HG02642 (cell line): ENCODE results near the gene CTSL.
"Not testable (repeated sequence)": the region's sequence is repeated elsewhere in the genome, so short reads cannot be mapped to it uniquely, and the experiment has no call there.

Experiments
- ATAC-seq: cut with Tn5 transposase; IDR thresholded peaks from one replicate; pipeline ENCODE4 v1.9.1; 2021; ENCODE audit warnings: mild to moderate bottlenecking; ENCODE audit not compliant: unreplicated experiment, poor library complexity

CTSL gene

DNA sequence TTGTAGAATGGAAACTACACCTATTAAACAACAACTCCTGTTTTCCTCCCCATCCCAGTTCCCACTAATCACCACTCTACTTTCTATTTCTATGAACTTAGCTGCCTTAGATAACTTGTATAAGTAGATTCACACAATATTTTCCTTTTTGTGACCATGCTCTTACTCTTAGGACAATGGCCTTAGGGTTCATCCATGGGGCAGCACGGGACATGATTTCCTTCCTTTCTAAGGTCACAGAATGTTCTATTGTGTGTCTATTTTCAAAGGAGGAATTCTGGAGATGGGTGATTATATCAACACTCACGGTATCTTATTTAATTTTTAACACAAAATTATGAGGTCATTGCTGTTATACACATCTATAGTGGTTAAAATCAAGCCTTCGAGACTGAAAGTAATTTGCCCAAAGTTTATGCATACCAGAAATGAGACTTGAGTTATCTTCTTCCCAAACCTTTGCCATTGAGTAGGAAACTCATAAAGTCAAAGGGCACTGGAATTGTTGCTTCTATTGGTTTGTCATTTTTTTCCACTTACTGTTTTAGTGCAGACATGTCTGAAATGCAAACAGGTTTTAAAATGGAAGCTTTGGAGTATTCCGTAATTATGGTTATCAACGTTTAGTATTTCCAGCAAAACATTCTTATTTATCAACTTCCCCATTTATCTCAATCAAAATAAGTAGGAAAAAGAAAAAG lies 23.6 kb downstream of the CTSL start:
- ATAC-seq: no peak

DNA sequence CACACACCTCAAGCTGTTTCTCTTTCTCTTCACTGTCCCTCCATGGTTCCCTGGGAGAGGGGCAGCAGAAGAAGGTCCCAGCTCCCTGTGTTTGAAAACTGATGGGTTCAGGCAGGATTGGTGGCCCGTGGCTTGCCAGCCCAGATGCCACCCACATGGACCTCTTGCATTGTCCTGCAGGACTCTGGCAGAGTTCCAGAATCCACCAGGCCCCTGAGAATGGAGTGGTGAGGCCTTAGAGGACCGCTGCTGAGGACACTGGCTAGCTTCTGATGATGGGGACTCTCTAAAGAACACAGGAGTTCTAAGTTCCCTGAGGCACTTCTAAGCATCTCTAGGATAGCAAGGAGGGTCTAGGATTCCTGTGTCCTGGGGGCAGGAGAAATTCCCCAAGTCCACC lies 24.8 kb downstream of the CTSL start:
- ATAC-seq: no peak

GRCh38 chr9:87751423-87751822 lies 25.5 kb downstream of the CTSL start:
- no peak for ATAC-seq

DNA sequence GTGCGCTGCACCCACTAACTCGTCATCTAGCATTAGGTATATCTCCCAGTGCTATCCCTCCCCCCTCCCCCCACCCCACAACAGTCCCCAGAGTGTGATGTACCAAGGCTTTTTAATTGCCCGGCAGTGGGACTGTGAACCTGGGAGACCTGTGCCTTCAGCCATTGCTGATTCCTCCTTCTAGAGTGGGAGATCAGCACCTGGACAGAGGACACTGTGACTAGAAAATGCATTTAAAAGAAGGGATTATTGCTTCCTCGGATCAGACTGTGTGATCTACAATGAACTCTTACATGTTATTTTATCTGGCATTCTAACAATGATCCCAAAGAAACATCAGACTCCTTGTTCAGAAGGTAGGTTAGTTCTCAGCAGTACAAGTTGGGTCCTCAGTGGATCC lies 25.9 kb downstream of the CTSL start:
- no peak for ATAC-seq

GRCh38 chr9:87753313-87753712 lies 27.4 kb downstream of the CTSL start:
- ATAC-seq: no peak

GRCh38 chr9:87758330-87758729 lies 32.4 kb downstream of the CTSL start:
- not testable (repeated sequence) for ATAC-seq

DNA sequence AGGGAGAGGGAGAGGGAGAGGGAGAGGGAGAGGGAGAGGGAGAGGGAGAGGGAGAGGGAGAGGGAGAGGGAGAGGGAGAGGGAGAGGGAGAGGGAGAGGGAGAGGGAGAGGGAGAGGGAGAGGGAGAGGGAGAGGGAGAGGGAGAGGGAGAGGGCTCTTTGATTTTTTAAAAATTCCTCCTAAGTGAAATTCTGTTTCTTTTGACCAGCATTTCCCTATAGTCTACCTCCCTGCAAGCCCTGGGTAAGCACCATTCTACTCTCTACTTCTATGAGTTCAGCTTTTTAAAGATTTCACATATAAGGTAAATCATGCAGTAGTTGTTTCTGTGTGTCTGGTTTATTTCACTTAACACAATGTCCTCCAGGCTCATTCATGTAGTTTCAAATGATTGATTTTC lies 34.1 kb downstream of the CTSL start:
- not testable (repeated sequence) for ATAC-seq

DNA sequence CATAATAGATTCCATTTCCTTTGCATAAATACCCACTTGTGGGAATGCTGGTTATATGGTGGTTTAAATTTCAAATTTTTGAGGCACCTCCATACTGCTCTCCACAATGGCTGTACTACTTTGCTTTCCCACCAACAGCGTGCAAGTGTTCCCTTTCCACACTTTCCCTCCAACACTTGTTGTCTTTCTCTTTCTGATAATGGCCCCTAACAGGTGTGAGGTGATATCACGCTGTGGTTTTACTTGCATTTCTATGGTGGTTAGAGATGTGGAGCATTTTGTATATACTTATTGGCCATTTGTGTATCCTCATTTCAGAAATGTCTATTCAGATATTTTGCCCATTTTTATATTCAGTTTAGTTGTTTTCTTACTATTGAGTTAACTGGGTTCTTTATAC lies 34.6 kb downstream of the CTSL start:
- no peak for ATAC-seq

DNA sequence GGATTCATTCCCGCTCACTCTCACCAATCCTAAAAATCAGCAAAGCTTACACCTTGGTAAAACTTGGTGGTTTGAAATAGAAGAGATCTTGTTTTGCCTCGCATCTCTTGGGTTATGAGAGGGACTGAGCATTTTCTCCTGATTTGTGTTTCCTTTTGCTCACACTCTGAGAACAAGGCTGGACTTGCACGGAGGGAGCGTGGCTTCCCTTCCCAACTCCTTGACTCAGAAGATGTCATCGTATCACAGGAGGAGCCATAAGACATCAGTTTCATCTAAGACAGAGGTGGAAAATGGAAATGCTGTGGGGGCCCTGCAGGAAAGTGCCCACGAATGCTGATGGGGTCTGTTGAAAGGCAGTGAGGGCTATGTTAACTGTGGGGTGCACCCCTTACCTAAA lies 37.4 kb downstream of the CTSL start:
- no peak for ATAC-seq

GRCh38 chr9:87765521-87765920 lies 39.6 kb downstream of the CTSL start:
- ATAC-seq: no peak

- ATAC-seq: no peak
Measured at GRCh38 chr9:87766697-87767096, 40.8 kb downstream of the CTSL start.

DNA sequence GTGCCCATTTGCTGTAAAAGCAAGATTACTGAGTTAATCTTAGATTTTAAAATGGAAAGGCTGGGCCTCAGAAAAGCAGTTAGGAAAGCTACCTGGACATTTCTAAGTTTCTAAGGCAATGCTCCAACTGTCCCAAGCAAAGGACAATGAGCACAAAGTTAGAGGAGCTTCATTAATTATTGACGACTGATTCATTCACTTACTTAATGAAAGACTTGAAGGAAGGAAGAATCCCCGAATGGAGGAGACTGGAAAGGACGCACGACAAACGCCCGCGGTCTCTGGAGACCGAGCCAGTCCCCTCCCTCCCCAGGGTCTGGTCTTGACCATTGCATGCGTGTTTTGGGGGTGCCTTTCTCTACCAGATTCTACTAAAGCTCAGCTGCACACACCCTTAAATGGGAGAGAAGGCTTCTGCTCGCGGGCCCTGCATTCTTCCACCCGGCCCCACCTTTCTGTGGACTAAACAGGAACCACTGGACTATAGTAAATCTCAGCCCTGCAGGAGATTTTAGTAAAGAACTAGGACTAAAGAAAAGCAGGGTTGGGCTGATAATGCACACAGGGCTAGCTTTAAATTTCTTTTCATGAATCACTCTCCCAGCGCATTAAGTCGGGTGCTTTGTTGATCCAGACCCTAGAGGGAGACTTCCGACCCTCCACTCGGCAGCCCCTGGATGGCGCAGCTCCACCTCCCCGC lies 44.8 kb downstream of the CTSL start:
- no peak for ATAC-seq

- ATAC-seq: no peak
Measured at GRCh38 chr9:87771316-87772006, 45.5 kb downstream of the CTSL start.

DNA sequence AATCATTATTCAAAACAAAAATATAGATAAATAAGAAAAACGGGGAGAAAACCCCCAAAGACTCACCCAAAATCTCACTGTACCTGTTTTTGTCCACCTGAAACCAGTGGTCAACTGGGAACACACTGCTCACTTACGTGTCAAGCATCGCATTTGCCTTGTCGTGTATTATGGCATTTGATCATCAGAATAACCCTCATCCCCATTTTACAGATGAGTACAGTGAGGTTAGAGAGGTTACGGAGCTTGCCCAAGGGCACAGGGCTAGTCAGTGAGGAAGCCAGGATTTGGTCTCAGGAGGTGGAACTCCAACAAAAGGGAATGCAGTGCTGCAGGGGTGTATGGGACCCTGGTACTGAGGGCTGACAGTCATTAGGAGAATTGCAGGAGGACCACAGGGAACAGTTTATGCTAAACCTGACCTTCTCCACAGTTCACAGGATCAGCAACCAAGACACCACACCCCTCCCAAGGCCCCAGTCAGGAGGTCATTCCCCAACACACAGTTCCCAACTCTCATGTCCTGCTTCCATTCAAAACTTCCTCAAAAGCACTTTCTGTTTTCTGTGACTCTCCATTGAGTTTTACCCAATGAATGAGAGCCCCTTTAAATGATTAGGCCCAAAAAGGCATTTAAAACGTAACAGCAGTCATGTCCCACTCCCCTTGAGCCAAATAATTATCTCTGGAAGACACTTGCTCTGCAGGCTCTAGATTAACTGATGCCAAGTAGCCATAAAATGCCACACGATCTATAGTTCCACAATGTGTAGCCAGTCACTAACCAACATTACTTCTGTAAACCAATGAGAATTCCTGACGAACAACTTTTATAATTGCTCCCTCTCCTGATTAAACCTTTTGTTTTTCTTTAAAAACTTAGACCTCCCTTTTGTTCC lies 50.8 kb downstream of the CTSL start:
- no peak for ATAC-seq

GRCh38 chr9:87778996-87779395 lies 53.1 kb downstream of the CTSL start:
- ATAC-seq: no peak
